Keratinocyte (primary cell): ENCODE data around the gene HAND1. TPM values are rescaled to one million over a fixed set of nuclear protein-coding genes. Genes with fewer than 3 reads are reported as not detected.

Experiments
- DNase-seq: peaks from one replicate; pipeline ENCODE4 v3.0.0-alpha.2; 2011; ENCODE audit warnings: low read depth, missing footprints, low spot score
- FAIRE-seq: peaks from 2 replicates; lab custom pipeline; 2011; peaks lifted over from hg19 to GRCh38; lab: Jason Lieb, UNC
- H2AFZ ChIP-seq: 2 replicates; pipeline ENCODE4 v1.6.0; 2012; ENCODE audit warnings: low read length, control low read depth, inconsistent platforms; ENCODE audit not compliant: control insufficient read depth
- H3K27ac ChIP-seq: 2 replicates; pipeline ENCODE4 v1.5.1; 2011; ENCODE audit warnings: low read length; ENCODE audit not compliant: control insufficient read depth, insufficient read depth
- H3K27me3 ChIP-seq: 3 replicates; pipeline ENCODE4 v1.6.0; 2011; ENCODE audit warnings: low read length; ENCODE audit not compliant: control insufficient read depth, insufficient read depth; ENCODE audit errors: extremely low read depth
- H3K36me3 ChIP-seq, 2 experiments: 2 replicates in 1 of 2; 3 replicates in 1 of 2; pipeline ENCODE4 v1.5.1; 2011; ENCODE audit warnings: low read length in 2 of 2, mild to moderate bottlenecking in 1 of 2; ENCODE audit not compliant: control insufficient read depth in 2 of 2, insufficient read depth in 2 of 2; ENCODE audit errors: extremely low read depth in 1 of 2
- H3K4me1 ChIP-seq: 3 replicates; pipeline ENCODE4 v1.5.1; 2011; ENCODE audit warnings: low read length; ENCODE audit not compliant: control insufficient read depth, insufficient read depth; ENCODE audit errors: extremely low read depth
- H3K4me2 ChIP-seq: 3 replicates; pipeline ENCODE4 v1.6.0; 2011; ENCODE audit warnings: low read depth, low read length; ENCODE audit not compliant: control insufficient read depth, insufficient read depth; ENCODE audit errors: extremely low read depth
- H3K4me3 ChIP-seq, 3 experiments: fragments of 200-600 bp in 1 of 3; sonication (generic) in 1 of 3; 2 replicates in 2 of 3; 3 replicates in 1 of 3; pipeline ENCODE4 v1.5.1; 2011 to 2016; ENCODE audit warnings: low read length in 3 of 3, mild to moderate bottlenecking in 3 of 3, control low read depth in 2 of 3, inconsistent platforms in 1 of 3, low read depth in 1 of 3, mixed read lengths in 1 of 3, mixed run types in 1 of 3, moderate library complexity in 1 of 3; ENCODE audit not compliant: control insufficient read depth in 2 of 3, insufficient read depth in 2 of 3; ENCODE audit errors: extremely low read depth in 1 of 3
- H3K79me2 ChIP-seq: 2 replicates; pipeline ENCODE4 v1.6.0; 2012; ENCODE audit warnings: low read length; ENCODE audit not compliant: control insufficient read depth, insufficient read depth
- H3K9ac ChIP-seq: 3 replicates; pipeline ENCODE4 v1.6.0; 2011; ENCODE audit warnings: low read length; ENCODE audit not compliant: control insufficient read depth, insufficient read depth; ENCODE audit errors: extremely low read depth
- H3K9me1 ChIP-seq: 3 replicates; pipeline ENCODE4 v1.6.0; 2011; ENCODE audit warnings: low read length; ENCODE audit not compliant: control insufficient read depth, insufficient read depth; ENCODE audit errors: extremely low read depth
- H3K9me3 ChIP-seq: 2 replicates; pipeline ENCODE4 v1.5.1; 2012; ENCODE audit warnings: low read depth, low read length; ENCODE audit not compliant: control insufficient read depth
- H4K20me1 ChIP-seq: 3 replicates; pipeline ENCODE4 v1.6.0; 2011; ENCODE audit warnings: low read length; ENCODE audit not compliant: control insufficient read depth, insufficient read depth; ENCODE audit errors: extremely low read depth
- EZH2 ChIP-seq: IDR thresholded peaks from one replicate; pipeline ENCODE4 v1.6.1; 2012; ENCODE audit warnings: inconsistent platforms, mild to moderate bottlenecking, low read length, moderate library complexity
- dilution Hi-C: fragments of 300-500 bp; cut with MboI; formaldehyde crosslinking; loops from one replicate; pipeline ENCODE4 v1.7.0; 2020; ENCODE audit warnings: low sequenced_read_pairs; ENCODE audit not compliant: extremely low pct_ligation_motif_present
- polyA plus RNA-seq, 5 experiments: library from polyadenylated mRNA; depleted of rRNA in 3 of 5; stranded (reverse) in 3 of 5; stranded (forward) in 1 of 5; unstranded in 1 of 5; fragments of >200 nt; gene quantifications; 1 replicate in 1 of 5; 2 replicates in 3 of 5; 3 replicates in 1 of 5; pipeline versions ENCODE4 v1.2.1 to v1.2.3, GENCODE V29; 2011 to 2012; ENCODE audit warnings: missing spikeins in 2 of 5, low read depth in 1 of 5, low replicate concordance in 1 of 5
- TF ChIP-seq, protein P1 (sequence below), 3 experiments: IDR thresholded peaks in 1 of 3; conservative IDR thresholded peaks in 1 of 3; optimal IDR thresholded peaks in 1 of 3; 2 replicates in 2 of 3; 3 replicates in 1 of 3; pipeline versions ENCODE3 to v1.5.1; 2011; ENCODE audit warnings: low read length in 3 of 3, mild to moderate bottlenecking in 3 of 3, moderate library complexity in 2 of 3, control low read depth in 1 of 3, inconsistent platforms in 1 of 3; ENCODE audit not compliant: insufficient read depth in 2 of 3; ENCODE audit errors: extremely low read depth in 1 of 3

HAND1 gene
- polyA plus RNA-seq, 1 donor (not counting 4 experiments of a cell fraction or from before 2014, with no cell fraction given), result not detected

DNA sequence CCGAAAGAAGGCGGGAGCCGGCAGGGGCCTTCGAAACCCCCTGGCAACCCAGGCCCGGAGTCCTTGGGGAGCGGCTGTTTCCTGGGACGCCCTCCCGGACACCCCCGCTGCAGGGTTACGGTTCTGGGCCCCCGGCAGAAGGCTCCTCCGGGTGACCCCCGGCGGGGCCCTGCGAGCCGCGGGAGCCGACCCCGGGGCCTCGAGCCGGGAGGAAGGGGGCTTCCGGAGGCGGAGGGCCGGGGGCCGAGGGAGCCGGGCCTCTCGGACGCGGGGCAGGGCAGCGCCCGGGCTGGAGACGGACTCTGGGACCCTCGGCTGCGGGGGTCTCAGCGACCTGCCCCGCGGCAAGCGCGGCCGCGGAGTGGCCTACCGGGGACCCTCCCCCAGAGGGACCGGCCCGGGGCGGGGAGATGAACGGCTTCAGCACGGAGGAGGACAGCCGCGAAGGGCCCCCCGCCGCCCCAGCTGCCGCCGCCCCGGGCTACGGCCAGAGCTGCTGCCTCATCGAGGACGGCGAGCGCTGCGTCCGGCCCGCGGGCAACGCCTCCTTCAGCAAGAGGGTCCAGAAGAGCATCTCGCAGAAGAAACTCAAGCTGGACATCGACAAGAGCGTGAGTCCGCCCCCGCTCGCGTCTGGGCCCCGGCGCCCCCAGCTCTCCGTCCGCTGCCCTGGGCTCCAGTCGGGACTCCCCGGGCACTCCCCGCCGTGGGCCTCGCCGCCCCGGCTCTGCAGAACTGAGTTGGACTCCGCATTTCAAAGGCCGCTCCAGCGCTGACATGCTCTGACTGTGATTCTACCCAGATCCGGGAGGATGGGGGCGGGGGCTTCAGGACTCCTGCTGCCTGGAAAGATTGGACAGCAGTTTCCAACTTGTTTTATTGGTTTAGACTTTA, 31.6 kb downstream of the HAND1 start:
- Histone ChIP-seq H4K20me1 (no peaks in the 10 kb centered on the region), H3K4me3 (peak overlapping the region; percentile 80 to 99 (median 98)), H3K9ac (peak overlapping the region; percentile 84), H3K9me3 (no peaks in the 10 kb centered on the region), H3K27me3 (no peaks in the 10 kb centered on the region), H2AFZ (peak overlapping the region; percentile 36), H3K4me2 (peak overlapping the region; percentile 95), H3K36me3 (peaks cover 4 to 7% of the 10 kb centered on the region in 2 experiments), H3K4me1 (peaks cover 25% of the 10 kb centered on the region), H3K79me2 (peaks cover 48% of the 10 kb centered on the region), H3K27ac (peak overlapping the region; percentile 43), H3K9me1 (no peaks in the 10 kb centered on the region)
- dilution Hi-C loops, result no loop called here
- DNase-seq (no peak), FAIRE-seq (no peak)
- TF ChIP-seq, protein P1, sequence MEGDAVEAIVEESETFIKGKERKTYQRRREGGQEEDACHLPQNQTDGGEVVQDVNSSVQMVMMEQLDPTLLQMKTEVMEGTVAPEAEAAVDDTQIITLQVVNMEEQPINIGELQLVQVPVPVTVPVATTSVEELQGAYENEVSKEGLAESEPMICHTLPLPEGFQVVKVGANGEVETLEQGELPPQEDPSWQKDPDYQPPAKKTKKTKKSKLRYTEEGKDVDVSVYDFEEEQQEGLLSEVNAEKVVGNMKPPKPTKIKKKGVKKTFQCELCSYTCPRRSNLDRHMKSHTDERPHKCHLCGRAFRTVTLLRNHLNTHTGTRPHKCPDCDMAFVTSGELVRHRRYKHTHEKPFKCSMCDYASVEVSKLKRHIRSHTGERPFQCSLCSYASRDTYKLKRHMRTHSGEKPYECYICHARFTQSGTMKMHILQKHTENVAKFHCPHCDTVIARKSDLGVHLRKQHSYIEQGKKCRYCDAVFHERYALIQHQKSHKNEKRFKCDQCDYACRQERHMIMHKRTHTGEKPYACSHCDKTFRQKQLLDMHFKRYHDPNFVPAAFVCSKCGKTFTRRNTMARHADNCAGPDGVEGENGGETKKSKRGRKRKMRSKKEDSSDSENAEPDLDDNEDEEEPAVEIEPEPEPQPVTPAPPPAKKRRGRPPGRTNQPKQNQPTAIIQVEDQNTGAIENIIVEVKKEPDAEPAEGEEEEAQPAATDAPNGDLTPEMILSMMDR (optimal IDR thresholded peaks at IDR 0.05 in 1 of 3, IDR thresholded peaks at IDR 0.05 in 1 of 3, conservative IDR thresholded peaks at IDR 0.05 in 1 of 3; ENCODE audit: extremely low read depth in 1 of 3, insufficient read depth in 2 of 3, low read length in 3 of 3), result no peak

DNA sequence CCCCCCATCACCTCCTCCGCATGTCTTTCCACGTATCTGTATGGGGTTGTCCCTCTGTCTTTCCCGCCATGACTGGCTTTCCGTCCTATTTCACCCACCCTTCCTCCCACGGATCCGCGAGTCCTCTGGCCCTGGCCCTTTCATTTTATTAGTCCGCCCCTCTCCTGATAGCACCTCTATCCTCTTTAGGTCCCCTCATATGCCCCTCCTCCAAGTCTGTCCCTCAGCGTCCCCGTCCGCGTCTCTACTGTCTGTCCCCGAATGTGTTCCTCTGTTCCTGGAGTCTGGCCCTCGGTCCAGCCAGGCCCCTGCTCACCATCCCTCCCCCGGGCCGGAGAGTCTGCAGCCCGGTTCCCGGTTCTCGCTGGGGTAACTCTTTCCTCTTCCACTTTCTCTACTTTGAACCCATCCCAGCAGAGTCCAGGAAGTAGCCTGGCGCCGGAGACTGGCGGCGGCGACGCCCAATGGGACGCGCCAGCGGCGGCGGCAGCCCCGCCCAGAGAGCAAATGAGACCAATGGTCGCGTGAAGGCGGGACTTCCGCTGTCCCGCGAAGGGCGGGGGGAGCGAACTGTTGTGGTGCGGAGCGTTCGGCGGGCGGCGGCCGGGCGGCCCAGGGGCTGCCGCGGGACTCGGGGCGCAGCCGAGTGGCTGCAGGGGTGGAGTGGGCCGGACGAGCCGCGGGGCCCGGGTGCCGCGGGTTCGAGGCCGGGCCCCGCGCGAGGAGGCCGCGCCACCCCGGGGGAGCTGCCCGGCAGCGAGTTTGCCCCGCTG, 32.4 kb downstream of the HAND1 start, which contains the start of gene SAP30L:
Gene SAP30L (plus strand): TSS at position 576 of the 773 bp plus-strand sequence. CDS start 608 bp downstream, outside the sequence.
- FAIRE-seq (peak; percentile 58), DNase-seq (peak; percentile 52)
- Histone ChIP-seq H3K4me2 (peak within 1 kb of the TSS; percentile 95), H2AFZ (peak within 1 kb of the TSS; percentile 99), H3K4me1 (peaks cover 25% of the 10 kb centered on the region), H3K79me2 (peaks cover 46% of the 10 kb centered on the region), H3K9ac (peak within 1 kb of the TSS; percentile 84), H3K9me1 (no peaks in the 10 kb centered on the region), H3K36me3 (peaks cover 5 to 9% of the 10 kb centered on the region in 2 experiments), H4K20me1 (no peaks in the 10 kb centered on the region), H3K4me3 (peak within 1 kb of the TSS; percentile 80 to 99 (median 98)), H3K9me3 (no peaks in the 10 kb centered on the region), H3K27me3 (no peaks in the 10 kb centered on the region), H3K27ac (peak within 1 kb of the TSS; percentile 81)
- no peak for TF ChIP-seq EZH2
- TF ChIP-seq, protein P1 (optimal IDR thresholded peaks at IDR 0.05 in 1 of 3, IDR thresholded peaks at IDR 0.05 in 1 of 3, conservative IDR thresholded peaks at IDR 0.05 in 1 of 3; ENCODE audit: extremely low read depth in 1 of 3, insufficient read depth in 2 of 3, low read length in 3 of 3), result no peak
- dilution Hi-C loops, result no loop called here
